SIG-M5 treated with dmso at 0.1 percent for 504 hours (cell line): ENCODE results near the gene HOXD4.
A peak's percentile ranks its signal among the peaks of the same experiment; 100 is the strongest.

Source experiments
- DNase-seq: peaks from one replicate; lab custom pipeline; 2025; ENCODE audit not compliant: unreplicated experiment; lab: John Stamatoyannopoulos, UW

HOXD4 gene

GRCh38 chr2:176114120-176114929 is 37.0 kb upstream of the HOXD4 start:
- DNase-seq = no peak

GRCh38 chr2:176114930-176115625 is 36.3 kb upstream of the HOXD4 start:
- no peak for DNase-seq

- no peak for DNase-seq
Measured at GRCh38 chr2:176115883-176116813, 35.2 kb upstream of the HOXD4 start, which contains the start of gene HOXD10. Gene HOXD10 (plus strand): TSS chr2:176116778. CDS start chr2:176116834, 56 bp downstream.

GRCh38 chr2:176117162-176117822 is 34.1 kb upstream of the HOXD4 start:
- no peak for DNase-seq

- no peak for DNase-seq
Measured at GRCh38 chr2:176117823-176118371, 33.5 kb upstream of the HOXD4 start.

- DNase-seq = peak; percentile 62
Measured at GRCh38 chr2:176118601-176119339, 32.6 kb upstream of the HOXD4 start.

GRCh38 chr2:176120364-176121189 is 30.8 kb upstream of the HOXD4 start:
- no peak for DNase-seq

- no peak for DNase-seq
Measured at GRCh38 chr2:176121190-176122051, 29.9 kb upstream of the HOXD4 start.

- DNase-seq = no peak
Measured at GRCh38 chr2:176122052-176122682, 29.2 kb upstream of the HOXD4 start.

GRCh38 chr2:176122683-176123410 is 28.5 kb upstream of the HOXD4 start, which contains the start of gene HOXD9:
Gene HOXD9 (plus strand): TSS chr2:176122719. CDS start chr2:176122769, 50 bp downstream.
- DNase-seq = no peak

GRCh38 chr2:176123411-176124109 is 27.8 kb upstream of the HOXD4 start:
- no peak for DNase-seq

- no peak for DNase-seq
Measured at GRCh38 chr2:176124110-176124946, 27.0 kb upstream of the HOXD4 start.

- no peak for DNase-seq
Measured at GRCh38 chr2:176124947-176125771, 26.2 kb upstream of the HOXD4 start.

- DNase-seq = no peak
Measured at GRCh38 chr2:176125772-176126054, 25.6 kb upstream of the HOXD4 start.
